ENCODE results near the gene SSTR3. TPM values are rescaled to one million over a fixed set of nuclear protein-coding genes. Genes with fewer than 3 reads are reported as not detected.

The SSTR3 gene
- total and polyA plus RNA-seq, 10 of the 15 experiments (the other 5 are each of a cell fraction or from before 2014, with no cell fraction given), result 0.03 to 4.5 (median 2.4) TPM

DNA sequence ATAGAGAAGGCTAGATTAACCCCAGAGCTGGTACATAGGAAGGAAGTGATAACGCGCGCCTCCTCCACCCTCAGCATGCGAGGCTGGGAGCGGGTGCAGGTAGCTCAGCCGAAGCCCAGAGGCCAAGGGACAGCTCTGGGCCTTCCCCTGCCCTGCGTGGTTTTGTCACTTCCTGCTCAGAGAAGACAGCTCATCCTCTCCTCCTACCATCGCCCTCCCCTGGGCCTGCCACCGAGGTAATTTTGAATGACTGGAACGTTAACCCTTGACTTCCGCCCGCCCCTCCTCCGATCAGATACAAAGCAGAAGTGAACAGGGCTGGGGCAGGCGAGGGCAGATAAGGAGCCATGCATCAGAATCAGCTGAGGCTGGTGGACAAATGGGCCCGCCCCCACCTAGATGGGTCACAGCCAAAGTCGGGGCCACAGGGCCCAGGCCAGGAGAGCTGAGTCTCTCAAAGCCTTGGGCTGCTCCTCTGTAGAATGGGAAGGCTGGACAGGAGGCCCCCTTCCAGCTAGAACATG, 30.2 kb upstream of the SSTR3 start (continued):
- TF ChIP-seq, protein P1, sequence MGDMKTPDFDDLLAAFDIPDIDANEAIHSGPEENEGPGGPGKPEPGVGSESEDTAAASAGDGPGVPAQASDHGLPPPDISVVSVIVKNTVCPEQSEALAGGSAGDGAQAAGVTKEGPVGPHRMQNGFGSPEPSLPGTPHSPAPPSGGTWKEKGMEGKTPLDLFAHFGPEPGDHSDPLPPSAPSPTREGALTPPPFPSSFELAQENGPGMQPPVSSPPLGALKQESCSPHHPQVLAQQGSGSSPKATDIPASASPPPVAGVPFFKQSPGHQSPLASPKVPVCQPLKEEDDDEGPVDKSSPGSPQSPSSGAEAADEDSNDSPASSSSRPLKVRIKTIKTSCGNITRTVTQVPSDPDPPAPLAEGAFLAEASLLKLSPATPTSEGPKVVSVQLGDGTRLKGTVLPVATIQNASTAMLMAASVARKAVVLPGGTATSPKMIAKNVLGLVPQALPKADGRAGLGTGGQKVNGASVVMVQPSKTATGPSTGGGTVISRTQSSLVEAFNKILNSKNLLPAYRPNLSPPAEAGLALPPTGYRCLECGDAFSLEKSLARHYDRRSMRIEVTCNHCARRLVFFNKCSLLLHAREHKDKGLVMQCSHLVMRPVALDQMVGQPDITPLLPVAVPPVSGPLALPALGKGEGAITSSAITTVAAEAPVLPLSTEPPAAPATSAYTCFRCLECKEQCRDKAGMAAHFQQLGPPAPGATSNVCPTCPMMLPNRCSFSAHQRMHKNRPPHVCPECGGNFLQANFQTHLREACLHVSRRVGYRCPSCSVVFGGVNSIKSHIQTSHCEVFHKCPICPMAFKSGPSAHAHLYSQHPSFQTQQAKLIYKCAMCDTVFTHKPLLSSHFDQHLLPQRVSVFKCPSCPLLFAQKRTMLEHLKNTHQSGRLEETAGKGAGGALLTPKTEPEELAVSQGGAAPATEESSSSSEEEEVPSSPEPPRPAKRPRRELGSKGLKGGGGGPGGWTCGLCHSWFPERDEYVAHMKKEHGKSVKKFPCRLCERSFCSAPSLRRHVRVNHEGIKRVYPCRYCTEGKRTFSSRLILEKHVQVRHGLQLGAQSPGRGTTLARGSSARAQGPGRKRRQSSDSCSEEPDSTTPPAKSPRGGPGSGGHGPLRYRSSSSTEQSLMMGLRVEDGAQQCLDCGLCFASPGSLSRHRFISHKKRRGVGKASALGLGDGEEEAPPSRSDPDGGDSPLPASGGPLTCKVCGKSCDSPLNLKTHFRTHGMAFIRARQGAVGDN (IDR thresholded peaks at IDR 0.05), result peak; percentile 98
- TF ChIP-seq, protein P2, sequence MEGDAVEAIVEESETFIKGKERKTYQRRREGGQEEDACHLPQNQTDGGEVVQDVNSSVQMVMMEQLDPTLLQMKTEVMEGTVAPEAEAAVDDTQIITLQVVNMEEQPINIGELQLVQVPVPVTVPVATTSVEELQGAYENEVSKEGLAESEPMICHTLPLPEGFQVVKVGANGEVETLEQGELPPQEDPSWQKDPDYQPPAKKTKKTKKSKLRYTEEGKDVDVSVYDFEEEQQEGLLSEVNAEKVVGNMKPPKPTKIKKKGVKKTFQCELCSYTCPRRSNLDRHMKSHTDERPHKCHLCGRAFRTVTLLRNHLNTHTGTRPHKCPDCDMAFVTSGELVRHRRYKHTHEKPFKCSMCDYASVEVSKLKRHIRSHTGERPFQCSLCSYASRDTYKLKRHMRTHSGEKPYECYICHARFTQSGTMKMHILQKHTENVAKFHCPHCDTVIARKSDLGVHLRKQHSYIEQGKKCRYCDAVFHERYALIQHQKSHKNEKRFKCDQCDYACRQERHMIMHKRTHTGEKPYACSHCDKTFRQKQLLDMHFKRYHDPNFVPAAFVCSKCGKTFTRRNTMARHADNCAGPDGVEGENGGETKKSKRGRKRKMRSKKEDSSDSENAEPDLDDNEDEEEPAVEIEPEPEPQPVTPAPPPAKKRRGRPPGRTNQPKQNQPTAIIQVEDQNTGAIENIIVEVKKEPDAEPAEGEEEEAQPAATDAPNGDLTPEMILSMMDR (IDR thresholded peaks at IDR 0.05 in 2 of 3, conservative IDR thresholded peaks at IDR 0.05 in 1 of 3; ENCODE audit: control insufficient read depth in 2 of 3, extremely low read depth in 1 of 3, insufficient read depth in 1 of 3, low read depth in 3 of 3, low read length in 3 of 3), result no peak
- TF ChIP-seq CHD2 (IDR thresholded peaks at IDR 0.05; ENCODE audit: borderline replicate concordance, low read depth, low read length) (peak; percentile 81), CBFB (IDR thresholded peaks at IDR 0.05; ENCODE audit: low read depth) (no peak), IRF4 (IDR thresholded peaks at IDR 0.05; ENCODE audit: low read depth, low read length) (peak; percentile 8; the same call in 1 of the 2 replicates), RELA (IDR thresholded peaks at IDR 0.05; ENCODE audit: borderline replicate concordance, partially characterized antibody) (peak; percentile 14), CBX5 (IDR thresholded peaks at IDR 0.05; ENCODE audit: low read depth) (no peak), NR2C1 (IDR thresholded peaks at IDR 0.05) (peak; percentile 56), SUPT20H (IDR thresholded peaks at IDR 0.05; ENCODE audit: borderline replicate concordance, control insufficient read depth, low read depth, low read length) (no peak), SMAD5 (IDR thresholded peaks at IDR 0.05; ENCODE audit: low read depth) (peak; percentile 84), HDGF (IDR thresholded peaks at IDR 0.05) (peak; percentile 84; the same call in 1 of the 2 replicates)
- TF ChIP-seq, protein P3, sequence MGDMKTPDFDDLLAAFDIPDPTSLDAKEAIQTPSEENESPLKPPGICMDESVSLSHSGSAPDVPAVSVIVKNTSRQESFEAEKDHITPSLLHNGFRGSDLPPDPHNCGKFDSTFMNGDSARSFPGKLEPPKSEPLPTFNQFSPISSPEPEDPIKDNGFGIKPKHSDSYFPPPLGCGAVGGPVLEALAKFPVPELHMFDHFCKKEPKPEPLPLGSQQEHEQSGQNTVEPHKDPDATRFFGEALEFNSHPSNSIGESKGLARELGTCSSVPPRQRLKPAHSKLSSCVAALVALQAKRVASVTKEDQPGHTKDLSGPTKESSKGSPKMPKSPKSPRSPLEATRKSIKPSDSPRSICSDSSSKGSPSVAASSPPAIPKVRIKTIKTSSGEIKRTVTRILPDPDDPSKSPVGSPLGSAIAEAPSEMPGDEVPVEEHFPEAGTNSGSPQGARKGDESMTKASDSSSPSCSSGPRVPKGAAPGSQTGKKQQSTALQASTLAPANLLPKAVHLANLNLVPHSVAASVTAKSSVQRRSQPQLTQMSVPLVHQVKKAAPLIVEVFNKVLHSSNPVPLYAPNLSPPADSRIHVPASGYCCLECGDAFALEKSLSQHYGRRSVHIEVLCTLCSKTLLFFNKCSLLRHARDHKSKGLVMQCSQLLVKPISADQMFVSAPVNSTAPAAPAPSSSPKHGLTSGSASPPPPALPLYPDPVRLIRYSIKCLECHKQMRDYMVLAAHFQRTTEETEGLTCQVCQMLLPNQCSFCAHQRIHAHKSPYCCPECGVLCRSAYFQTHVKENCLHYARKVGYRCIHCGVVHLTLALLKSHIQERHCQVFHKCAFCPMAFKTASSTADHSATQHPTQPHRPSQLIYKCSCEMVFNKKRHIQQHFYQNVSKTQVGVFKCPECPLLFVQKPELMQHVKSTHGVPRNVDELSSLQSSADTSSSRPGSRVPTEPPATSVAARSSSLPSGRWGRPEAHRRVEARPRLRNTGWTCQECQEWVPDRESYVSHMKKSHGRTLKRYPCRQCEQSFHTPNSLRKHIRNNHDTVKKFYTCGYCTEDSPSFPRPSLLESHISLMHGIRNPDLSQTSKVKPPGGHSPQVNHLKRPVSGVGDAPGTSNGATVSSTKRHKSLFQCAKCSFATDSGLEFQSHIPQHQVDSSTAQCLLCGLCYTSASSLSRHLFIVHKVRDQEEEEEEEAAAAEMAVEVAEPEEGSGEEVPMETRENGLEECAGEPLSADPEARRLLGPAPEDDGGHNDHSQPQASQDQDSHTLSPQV (IDR thresholded peaks at IDR 0.05), result no peak
- TF ChIP-seq, protein P4, sequence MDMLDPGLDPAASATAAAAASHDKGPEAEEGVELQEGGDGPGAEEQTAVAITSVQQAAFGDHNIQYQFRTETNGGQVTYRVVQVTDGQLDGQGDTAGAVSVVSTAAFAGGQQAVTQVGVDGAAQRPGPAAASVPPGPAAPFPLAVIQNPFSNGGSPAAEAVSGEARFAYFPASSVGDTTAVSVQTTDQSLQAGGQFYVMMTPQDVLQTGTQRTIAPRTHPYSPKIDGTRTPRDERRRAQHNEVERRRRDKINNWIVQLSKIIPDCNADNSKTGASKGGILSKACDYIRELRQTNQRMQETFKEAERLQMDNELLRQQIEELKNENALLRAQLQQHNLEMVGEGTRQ (IDR thresholded peaks at IDR 0.05; ENCODE audit: borderline replicate concordance, low read depth, low read length), result no peak
- TF ChIP-seq, protein P5, sequence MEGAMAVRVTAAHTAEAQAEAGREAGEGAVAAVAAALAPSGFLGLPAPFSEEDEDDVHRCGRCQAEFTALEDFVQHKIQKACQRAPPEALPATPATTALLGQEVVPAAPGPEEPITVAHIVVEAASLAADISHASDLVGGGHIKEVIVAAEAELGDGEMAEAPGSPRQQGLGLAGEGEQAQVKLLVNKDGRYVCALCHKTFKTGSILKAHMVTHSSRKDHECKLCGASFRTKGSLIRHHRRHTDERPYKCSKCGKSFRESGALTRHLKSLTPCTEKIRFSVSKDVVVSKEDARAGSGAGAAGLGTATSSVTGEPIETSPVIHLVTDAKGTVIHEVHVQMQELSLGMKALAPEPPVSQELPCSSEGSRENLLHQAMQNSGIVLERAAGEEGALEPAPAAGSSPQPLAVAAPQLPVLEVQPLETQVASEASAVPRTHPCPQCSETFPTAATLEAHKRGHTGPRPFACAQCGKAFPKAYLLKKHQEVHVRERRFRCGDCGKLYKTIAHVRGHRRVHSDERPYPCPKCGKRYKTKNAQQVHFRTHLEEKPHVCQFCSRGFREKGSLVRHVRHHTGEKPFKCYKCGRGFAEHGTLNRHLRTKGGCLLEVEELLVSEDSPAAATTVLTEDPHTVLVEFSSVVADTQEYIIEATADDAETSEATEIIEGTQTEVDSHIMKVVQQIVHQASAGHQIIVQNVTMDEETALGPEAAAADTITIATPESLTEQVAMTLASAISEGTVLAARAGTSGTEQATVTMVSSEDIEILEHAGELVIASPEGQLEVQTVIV (IDR thresholded peaks at IDR 0.05; ENCODE audit: borderline replicate concordance, partially characterized antibody), result no peak

All from GM12878 (cell line).